WTC11 (cell line): ENCODE results near the gene TOR4A. TPM values are rescaled to one million over a fixed set of nuclear protein-coding genes. Genes with fewer than 3 reads are reported as not detected.

Experiments
- ATAC-seq: fragments of 200-7000 bp; cut with Tn5 transposase; 2 replicates; pipeline ENCODE4 v1.10.0; 2021; ENCODE audit warnings: mild to moderate bottlenecking, moderate library complexity
- CTCF ChIA-PET: fragments of 300-600 bp; sonication (Branson Sonifier 250); formaldehyde crosslinking; loops from one replicate; lab custom pipeline; 2021; ENCODE audit warnings: antibody characterized with exemption; lab: Charles Lee
- POLR2A ChIA-PET: fragments of 350-600 bp; sonication (Branson Sonifier 250); formaldehyde crosslinking; loops from one replicate; lab custom pipeline; 2021; ENCODE audit warnings: antibody characterized with exemption; lab: Charles Lee
- DNase-seq: peaks from one replicate; pipeline ENCODE4 v3.0.0; 2021; ENCODE audit warnings: low spot score
- H3K27ac Mint-ChIP-seq: 2 replicates; pipeline ENCODE4 v1.8.0; 2021; ENCODE audit warnings: mixed read lengths
- H3K27me3 Mint-ChIP-seq: 2 replicates; pipeline ENCODE4 v1.8.0; 2021; ENCODE audit warnings: low read depth, mild to moderate bottlenecking, moderate library complexity, mixed read lengths
- H3K36me3 Mint-ChIP-seq: 2 replicates; pipeline ENCODE4 v1.8.0; 2021; ENCODE audit warnings: mixed read lengths
- H3K4me1 Mint-ChIP-seq: 2 replicates; pipeline ENCODE4 v1.8.0; 2022; ENCODE audit warnings: mixed read lengths
- H3K4me3 Mint-ChIP-seq: 2 replicates; pipeline ENCODE4 v1.8.0; 2021; ENCODE audit warnings: mild to moderate bottlenecking, moderate library complexity, mixed read lengths
- H3K9me3 Mint-ChIP-seq: 2 replicates; pipeline ENCODE4 v1.8.0; 2021; ENCODE audit warnings: mixed read lengths
- E2F5 ChIP-seq: sonication (generic); formaldehyde crosslinking; IDR thresholded peaks from 2 replicates; pipeline ENCODE4 v1.8.1; 2022; ENCODE audit warnings: mild to moderate bottlenecking, moderate library complexity, missing genetic modification reagents
- FOXP1 ChIP-seq: sonication (generic); formaldehyde crosslinking; IDR thresholded peaks from 2 replicates; pipeline ENCODE4 v1.8.0; 2022; ENCODE audit warnings: missing genetic modification reagents, mild to moderate bottlenecking, moderate library complexity, borderline replicate concordance
- IRF1 ChIP-seq: sonication (generic); formaldehyde crosslinking; IDR thresholded peaks from 2 replicates; pipeline ENCODE4 v1.8.0; 2023; ENCODE audit warnings: missing genetic modification reagents
- MAX ChIP-seq: sonication (generic); formaldehyde crosslinking; IDR thresholded peaks from 2 replicates; pipeline ENCODE4 v1.8.0; 2022; ENCODE audit warnings: mild to moderate bottlenecking, missing genetic modification reagents
- MYBL2 ChIP-seq: sonication (generic); formaldehyde crosslinking; IDR thresholded peaks from 2 replicates; pipeline ENCODE4 v1.8.1; 2023; ENCODE audit warnings: mild to moderate bottlenecking, moderate library complexity, missing genetic modification reagents
- NFYB ChIP-seq: sonication (generic); formaldehyde crosslinking; conservative IDR thresholded peaks from 2 replicates; pipeline ENCODE4 v1.8.0; 2022; ENCODE audit warnings: low read depth, missing genetic modification reagents
- NR1H2 ChIP-seq: sonication (generic); formaldehyde crosslinking; IDR thresholded peaks from 2 replicates; pipeline ENCODE4 v1.9.0; 2021; ENCODE audit warnings: mild to moderate bottlenecking, moderate library complexity, missing genetic modification reagents
- NR3C1 ChIP-seq: sonication (generic); formaldehyde crosslinking; conservative IDR thresholded peaks from 2 replicates; pipeline ENCODE4 v1.8.1; 2023; ENCODE audit warnings: low read depth, mild to moderate bottlenecking, missing genetic modification reagents
- PREB ChIP-seq: sonication (generic); formaldehyde crosslinking; IDR thresholded peaks from 2 replicates; pipeline ENCODE4 v1.8.1; 2022; ENCODE audit warnings: mild to moderate bottlenecking, missing genetic modification reagents, moderate library complexity, borderline replicate concordance
- PRRX2 ChIP-seq: fragments of 250-450 bp; sonication (Bioruptor Pico); IDR thresholded peaks from 2 replicates; pipeline ENCODE4 v1.8.0; 2021; ENCODE audit warnings: mild to moderate bottlenecking
- RELA ChIP-seq: sonication (generic); formaldehyde crosslinking; IDR thresholded peaks from 2 replicates; pipeline ENCODE4 v1.8.1; 2022; ENCODE audit warnings: missing genetic modification reagents, mild to moderate bottlenecking, borderline replicate concordance
- SMAD3 ChIP-seq: sonication (generic); formaldehyde crosslinking; IDR thresholded peaks from 2 replicates; pipeline ENCODE4 v1.8.0; 2022; ENCODE audit warnings: missing genetic modification reagents, mild to moderate bottlenecking, borderline replicate concordance
- SP1 ChIP-seq: sonication (generic); formaldehyde crosslinking; conservative IDR thresholded peaks from 2 replicates; pipeline ENCODE4 v1.8.1; 2022; ENCODE audit warnings: missing genetic modification reagents
- TCF7 ChIP-seq: sonication (generic); formaldehyde crosslinking; IDR thresholded peaks from 2 replicates; pipeline ENCODE4 v1.8.0; 2022; ENCODE audit warnings: mild to moderate bottlenecking, low read depth, missing genetic modification reagents, moderate library complexity
- USF1 ChIP-seq: sonication (generic); formaldehyde crosslinking; IDR thresholded peaks from 2 replicates; pipeline ENCODE4 v1.8.0; 2022; ENCODE audit warnings: mild to moderate bottlenecking, missing genetic modification reagents
- USF2 ChIP-seq: sonication (generic); formaldehyde crosslinking; IDR thresholded peaks from 2 replicates; pipeline ENCODE4 v1.8.1; 2023; ENCODE audit warnings: mild to moderate bottlenecking, missing genetic modification reagents, moderate library complexity
- ZBTB21 ChIP-seq: sonication (generic); formaldehyde crosslinking; IDR thresholded peaks from 2 replicates; pipeline ENCODE4 v1.8.1; 2023; ENCODE audit warnings: mild to moderate bottlenecking, missing genetic modification reagents, borderline replicate concordance
- ZBTB43 ChIP-seq: sonication (generic); formaldehyde crosslinking; IDR thresholded peaks from 2 replicates; pipeline ENCODE4 v1.8.1; 2023; ENCODE audit warnings: mild to moderate bottlenecking, missing genetic modification reagents
- ZMAT4 ChIP-seq: fragments of 250-450 bp; sonication (Bioruptor Pico); IDR thresholded peaks from 2 replicates; pipeline ENCODE4 v1.9.0; 2021; ENCODE audit warnings: mild to moderate bottlenecking
- ZNF121 ChIP-seq: sonication (generic); formaldehyde crosslinking; IDR thresholded peaks from 2 replicates; pipeline ENCODE4 v1.8.0; 2023; ENCODE audit warnings: missing genetic modification reagents
- ZNF232 ChIP-seq: sonication (generic); formaldehyde crosslinking; IDR thresholded peaks from 2 replicates; pipeline ENCODE4 v1.8.0; 2022; ENCODE audit warnings: mild to moderate bottlenecking, missing genetic modification reagents
- ZNF423 ChIP-seq: fragments of 250-450 bp; sonication (Bioruptor Pico); IDR thresholded peaks from 2 replicates; pipeline ENCODE4 v2.1.2; 2022; ENCODE audit warnings: mild to moderate bottlenecking, moderate library complexity
- ZNF425 ChIP-seq: fragments of 250-450 bp; sonication (Bioruptor Pico); conservative IDR thresholded peaks from 2 replicates; pipeline ENCODE4 v1.9.0; 2021; ENCODE audit warnings: mild to moderate bottlenecking
- ZNF671 ChIP-seq: fragments of 250-450 bp; sonication (Bioruptor Pico); IDR thresholded peaks from 2 replicates; pipeline ENCODE4 v1.8.0; 2021; ENCODE audit warnings: mild to moderate bottlenecking
- total RNA-seq: library from RNA; stranded (reverse); gene quantifications from 3 replicates; pipeline ENCODE4 v1.2.3, GENCODE V29; 2021

TOR4A gene
- total RNA-seq, 1 experiment from 2014 or later = 7.3 TPM

GRCh38 chr9:137315581-137316011, 38.1 kb downstream of the TOR4A start (continued):
- TF ChIP-seq ZMAT4 (CRISPR knock-in tag) = no peak

- peak; percentile 63 for DNase-seq
- Mint-ChIP-seq H3K9me3 (no peaks in the 10 kb centered on the region), H3K27ac (no peak overlapping the region), H3K4me1 (peaks cover 7% of the 10 kb centered on the region; the same call in 1 of the 2 replicates), H3K27me3 (no peaks in the 10 kb centered on the region), H3K4me3 (0 out of 2 replicates have a peak overlapping the region, but pooled peaks have one; percentile 20), H3K36me3 (no peaks in the 10 kb centered on the region)
- ChIA-PET CTCF (interaction anchor here (0.6 to 6.6 kb wide), 12 partner anchors 12 to 287 kb away, joined by 3 to 172 read pairs (median 4); partner anchors contain the start of genes DPH7, ENTPD8, EXD3 and NOXA1), POLR2A (interaction anchor here (0.9 to 1.3 kb wide), 2 partner anchors 14 to 40 kb away, joined by 4 read pairs; partner anchors contain the start of gene NRARP)
- ATAC-seq = peak; percentile 62
- TF ChIP-seq MAX (CRISPR knock-in tag) (peak; percentile 73), SP1 (CRISPR knock-in tag) (peak; percentile 58), NFYB (CRISPR knock-in tag) (peak; percentile 31; the same call in 1 of the 2 replicates), ZNF121 (CRISPR knock-in tag) (no peak), E2F5 (CRISPR knock-in tag) (0 out of 2 replicates have a peak, but pooled peaks have one; percentile 19), USF2 (no peak), ZNF671 (CRISPR knock-in tag) (no peak), USF1 (CRISPR knock-in tag) (no peak), ZBTB21 (CRISPR knock-in tag) (no peak), TCF7 (CRISPR knock-in tag) (no peak), RELA (CRISPR knock-in tag) (0 out of 2 replicates have a peak, but pooled peaks have one; percentile 43), PRRX2 (CRISPR knock-in tag) (no peak), FOXP1 (CRISPR knock-in tag) (0 out of 2 replicates have a peak, but pooled peaks have one; percentile 40), NR3C1 (CRISPR knock-in tag) (no peak), ZMAT4 (CRISPR knock-in tag) (no peak), ZNF423 (CRISPR knock-in tag) (peak; percentile 58; the same call in 1 of the 2 replicates), ZNF425 (CRISPR knock-in tag) (no peak), IRF1 (no peak), SMAD3 (CRISPR knock-in tag) (no peak), MYBL2 (CRISPR knock-in tag) (peak; percentile 99), ZBTB43 (CRISPR knock-in tag) (0 out of 2 replicates have a peak, but pooled peaks have one; percentile 61), PREB (CRISPR knock-in tag) (no peak), NR1H2 (no peak), ZNF232 (peak; percentile 50; the same call in 1 of the 2 replicates)
Observed at GRCh38 chr9:137316012-137316981, 38.8 kb downstream of the TOR4A start.
